Caco-2 (cell line): ENCODE data around the gene POMT1. TPM values are rescaled to one million over a fixed set of nuclear protein-coding genes. Genes with fewer than 3 reads are reported as not detected.
A peak's percentile ranks its signal among the peaks of the same experiment; 100 is the strongest.
"Not testable (repeated sequence)": the region's sequence is repeated elsewhere in the genome, so short reads cannot be mapped to it uniquely, and the experiment has no call there.

ENCODE experiments used
- BruUV-seq: library from RNA; stranded (reverse); fragments of 400-500 nt; replicated peaks from 2 replicates; lab custom pipeline; 2021; lab: Mats Ljungman, UMichigan
- CTCF ChIA-PET: fragments of 300-600 bp; sonication (Branson Sonifier 250); formaldehyde crosslinking; loops from one replicate; lab custom pipeline; 2022; ENCODE audit warnings: antibody characterized with exemption; lab: Charles Lee
- POLR2A ChIA-PET: fragments of 300-600 bp; sonication (Branson Sonifier 250); formaldehyde crosslinking; loops from one replicate; lab custom pipeline; 2022; ENCODE audit warnings: antibody characterized with exemption; lab: Charles Lee
- DNase-seq, 2 experiments: peaks; one replicate each; pipeline versions ENCODE4 v3.0.0 to v3.0.0-alpha.2; 2020 to 2022
- H3K27me3 ChIP-seq: replicated peaks from 2 replicates; pipeline ENCODE4 v1.6.0; 2011; ENCODE audit warnings: low read length; ENCODE audit not compliant: control insufficient read depth, insufficient read depth
- H3K36me3 ChIP-seq: 2 replicates; pipeline ENCODE4 v1.5.1; 2011; ENCODE audit warnings: low read length; ENCODE audit not compliant: control insufficient read depth, insufficient read depth
- H3K4me1 ChIP-seq: fragments of 250-450 bp; sonication (Bioruptor Pico); 2 replicates; pipeline ENCODE4 v1.5.1; 2020; ENCODE audit warnings: mild to moderate bottlenecking
- H3K4me3 ChIP-seq: 2 replicates; pipeline ENCODE4 v1.5.1; 2011; ENCODE audit warnings: low read depth, mild to moderate bottlenecking, control low read depth, low read length
- H3K9me3 ChIP-seq: fragments of 250-450 bp; sonication (Bioruptor Pico); 2 replicates; pipeline ENCODE4 v1.5.1; 2020; ENCODE audit warnings: mild to moderate bottlenecking, moderate library complexity
- H3K27ac Mint-ChIP-seq: one replicate; pipeline ENCODE4 v1.8.0; 2022; ENCODE audit warnings: mixed read lengths; ENCODE audit not compliant: unreplicated experiment
- H3K27me3 Mint-ChIP-seq: one replicate; pipeline ENCODE4 v1.8.0; 2022; ENCODE audit warnings: mixed read lengths; ENCODE audit not compliant: insufficient read depth, unreplicated experiment
- H3K36me3 Mint-ChIP-seq: one replicate; pipeline ENCODE4 v1.8.0; 2022; ENCODE audit warnings: mild to moderate bottlenecking, mixed read lengths; ENCODE audit not compliant: insufficient read depth, unreplicated experiment
- H3K4me1 Mint-ChIP-seq: one replicate; pipeline ENCODE4 v1.8.0; 2022; ENCODE audit warnings: low read depth, mixed read lengths; ENCODE audit not compliant: unreplicated experiment
- H3K4me3 Mint-ChIP-seq: one replicate; pipeline ENCODE4 v1.8.0; 2022; ENCODE audit warnings: mild to moderate bottlenecking, moderate library complexity, mixed read lengths; ENCODE audit not compliant: unreplicated experiment
- H3K9me3 Mint-ChIP-seq: one replicate; pipeline ENCODE4 v1.8.0; 2022; ENCODE audit warnings: mixed read lengths; ENCODE audit not compliant: unreplicated experiment
- CTCF ChIP-seq, 2 experiments: fragments of 200-600 bp in 1 of 2; IDR thresholded peaks; 1 replicate in 1 of 2; 2 replicates in 1 of 2; pipeline versions ENCODE4 v1.5.1 to v1.8.0; 2011 to 2022; ENCODE audit warnings: antibody characterized with exemption in 1 of 2, control low read depth in 1 of 2, inconsistent platforms in 1 of 2, low read depth in 1 of 2, low read length in 1 of 2, mild to moderate bottlenecking in 1 of 2, moderate library complexity in 1 of 2; ENCODE audit not compliant: insufficient read depth in 1 of 2, severe bottlenecking in 1 of 2, unreplicated experiment in 1 of 2
- intact Hi-C: fragments of 100-400 bp; cut with micrococcal nuclease; formaldehyde crosslinking; loops from one replicate; pipeline ENCODE4 v1.10.0; 2022; ENCODE audit not compliant: unreplicated experiment
- total RNA-seq: library from RNA; stranded (reverse); gene quantifications from 2 replicates; pipeline ENCODE4 v1.2.3, GENCODE V29; 2022

Gene POMT1
- total RNA-seq, 1 experiment from 2014 or later, result 44.2 TPM

DNA sequence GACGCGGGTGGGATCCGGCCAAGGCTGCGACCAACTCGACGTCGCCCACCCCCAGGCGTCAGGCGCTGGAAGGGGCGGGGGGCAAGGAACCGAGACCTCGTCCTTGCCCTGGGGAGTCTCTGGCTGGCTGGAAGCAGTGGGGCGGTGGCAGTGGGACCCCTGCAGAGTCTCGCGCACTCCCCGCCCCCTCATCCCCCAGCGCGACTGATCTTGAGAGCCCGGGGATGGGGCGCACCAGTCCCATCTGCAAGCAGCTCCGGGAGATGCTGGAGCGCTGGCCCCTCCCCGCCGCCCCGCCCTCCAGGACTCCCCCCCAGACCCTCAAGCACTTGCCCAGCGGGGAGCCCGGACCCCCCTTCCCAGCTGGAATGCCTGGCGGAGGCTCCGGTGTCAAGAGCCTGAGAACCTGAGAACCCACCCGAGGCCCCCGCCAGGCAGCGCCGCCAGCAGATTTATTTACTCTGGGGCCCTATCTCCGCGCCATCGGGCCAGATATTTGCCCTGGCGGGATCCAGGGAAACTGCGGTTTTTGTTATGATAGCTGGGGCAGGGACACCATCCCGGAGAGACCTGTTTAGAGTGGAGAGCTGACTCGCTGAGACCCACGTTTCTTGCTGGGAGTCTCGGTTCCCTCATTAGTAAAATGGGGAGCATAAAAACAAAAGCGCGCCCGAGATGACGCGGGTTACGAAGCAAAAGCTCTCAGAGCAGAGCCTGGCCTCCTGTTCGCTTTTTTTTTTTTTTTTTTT, 43.8 kb downstream of the POMT1 start:
- ChIA-PET POLR2A (no interaction called here), CTCF (interaction anchor here (0.6 to 2.4 kb wide), 4 partner anchors 15 to 196 kb away, joined by 3 to 8 read pairs (median 3); no protein-coding TSS in a partner anchor)
- BruUV-seq, result no TSS peak
- peak; percentile 68 to 71 for DNase-seq
- Histone ChIP-seq H3K4me3 (peak overlapping the region; percentile 71), H3K9me3 (peaks cover 8% of the 10 kb centered on the region), H3K4me1 (no peaks in the 10 kb centered on the region), H3K27me3 (no peaks in the 10 kb centered on the region), H3K36me3 (no peaks in the 10 kb centered on the region)
- peaks cover 12% of the 10 kb centered on the region for H3K36me3 Mint-ChIP-seq
- peaks cover 28% of the 10 kb centered on the region for H3K4me1 Mint-ChIP-seq
- intact Hi-C loops, result no loop called here
- peak; percentile 32 to 34 for TF ChIP-seq CTCF (IDR thresholded peaks at IDR 0.05; ENCODE audit: insufficient read depth in 1 of 2, low read depth in 1 of 2, low read length in 1 of 2, severe bottlenecking in 1 of 2, unreplicated experiment in 1 of 2)
- H3K27me3 Mint-ChIP-seq, result peaks cover 4% of the 10 kb centered on the region
- H3K9me3 Mint-ChIP-seq, result peaks cover 11% of the 10 kb centered on the region
- H3K4me3 Mint-ChIP-seq, result peak overlapping the region; percentile 82
- peak overlapping the region; percentile 33 for H3K27ac Mint-ChIP-seq

DNA sequence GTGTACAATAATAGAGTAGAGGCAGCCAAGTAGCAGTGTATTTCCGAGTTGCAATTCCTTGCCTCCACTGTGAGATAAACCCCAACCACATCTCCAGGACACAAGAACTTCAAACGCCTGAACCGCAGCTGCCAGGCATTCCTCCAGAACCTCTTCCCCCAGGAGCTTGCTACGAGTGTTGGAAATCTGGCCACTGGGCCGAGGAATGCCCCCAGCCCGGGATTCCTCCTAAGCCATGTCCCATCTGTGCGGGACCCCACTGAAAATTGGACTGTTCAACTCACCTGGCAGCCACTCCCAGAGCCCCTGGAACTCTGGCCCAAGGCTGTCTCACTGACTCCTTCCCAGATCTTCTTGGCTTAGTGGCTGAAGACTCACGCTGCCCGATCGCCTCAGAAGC, 46.5 kb downstream of the POMT1 start:
- H3K4me3 Mint-ChIP-seq, BruUV-seq, H3K27ac Mint-ChIP-seq, H3K27me3 ChIP-seq, intact Hi-C loops, H3K4me1 ChIP-seq, H3K27me3 Mint-ChIP-seq, DNase-seq, CTCF ChIA-PET, H3K9me3 ChIP-seq, H3K36me3 ChIP-seq, H3K4me3 ChIP-seq, H3K9me3 Mint-ChIP-seq, POLR2A ChIA-PET: not testable (repeated sequence)
- Mint-ChIP-seq H3K36me3 (peaks cover 12% of the 10 kb centered on the region), H3K4me1 (peaks cover 28% of the 10 kb centered on the region)

- CTCF ChIA-PET, DNase-seq, H3K27me3 ChIP-seq, intact Hi-C loops, H3K9me3 ChIP-seq, POLR2A ChIA-PET, H3K4me3 Mint-ChIP-seq, BruUV-seq, H3K27ac Mint-ChIP-seq, H3K27me3 Mint-ChIP-seq, H3K9me3 Mint-ChIP-seq, H3K36me3 Mint-ChIP-seq, H3K36me3 ChIP-seq, H3K4me1 ChIP-seq, H3K4me3 ChIP-seq: not testable (repeated sequence)
- peaks cover 28% of the 10 kb centered on the region for H3K4me1 Mint-ChIP-seq
Measured at GRCh38 chr9:131550465-131550864, 47.7 kb downstream of the POMT1 start.

DNA sequence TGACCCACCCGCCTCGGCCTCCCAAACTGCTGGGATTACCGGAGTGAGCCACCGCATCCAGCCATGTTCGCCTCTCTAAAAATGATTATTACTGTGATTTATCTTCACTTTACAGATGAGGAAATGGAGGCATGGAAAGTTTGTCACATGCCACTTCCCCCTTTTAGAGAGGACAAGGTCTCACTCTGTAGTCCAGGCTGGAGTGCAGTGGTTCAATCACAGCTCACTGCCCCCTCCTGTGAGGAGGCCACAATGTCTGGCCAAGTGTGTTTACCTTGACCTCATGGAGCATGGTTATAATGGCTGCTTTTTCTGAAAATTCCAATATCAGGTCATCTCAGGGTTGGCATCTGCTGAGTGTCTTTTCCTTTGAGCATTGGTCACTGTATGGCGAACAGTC, 49.3 kb downstream of the POMT1 start:
- Histone ChIP-seq H3K4me1 (no peaks in the 10 kb centered on the region), H3K4me3 (no peak overlapping the region), H3K27me3 (no peaks in the 10 kb centered on the region), H3K9me3 (no peaks in the 10 kb centered on the region), H3K36me3 (no peaks in the 10 kb centered on the region; the same call in none of the 2 replicates)
- H3K36me3 Mint-ChIP-seq, result peaks cover 7% of the 10 kb centered on the region
- DNase-seq, result no peak
- no peaks in the 10 kb centered on the region for H3K9me3 Mint-ChIP-seq
- peaks cover 28% of the 10 kb centered on the region for H3K4me1 Mint-ChIP-seq
- no peak overlapping the region for H3K27ac Mint-ChIP-seq
- POLR2A ChIA-PET, result no interaction called here
- no TSS peak for BruUV-seq
- CTCF ChIA-PET, result interaction anchor here (0.5 kb wide), 1 partner anchor 8 kb away, joined by 7 read pairs; no protein-coding TSS in a partner anchor
- peaks cover 4% of the 10 kb centered on the region for H3K27me3 Mint-ChIP-seq
- no peak for TF ChIP-seq CTCF (IDR thresholded peaks at IDR 0.05; ENCODE audit: insufficient read depth in 1 of 2, low read depth in 1 of 2, low read length in 1 of 2, severe bottlenecking in 1 of 2, unreplicated experiment in 1 of 2)
- no peak overlapping the region for H3K4me3 Mint-ChIP-seq
- intact Hi-C loops, result no loop called here
